Stimulated activated CD4-positive, alpha-beta T cell treated with anti-CD3 and anti-CD28 coated beads, Interleukin-15, amount 100 ng/mL, for 1 hour (primary cell): Measurements from ENCODE around the gene SPEG.

ENCODE experiments used
- DNase-seq, 2 donors: peaks; one replicate each; pipeline ENCODE4 v3.0.0-alpha.2; 2020; ENCODE audit warnings: low read depth in 1 of 2, low spot score in 1 of 2

The SPEG gene

GRCh38 chr2:219543596-219544358 lies 109.1 kb downstream of the SPEG start, which contains the start of the genes CHPF and TMEM198:
CHPF (minus strand) TSS chr2:219543809; CDS start chr2:219543538, 271 bp downstream.
TMEM198 (plus strand) TSS chr2:219544028; CDS start chr2:219544728, 700 bp downstream.
- peak; percentile 81 to 87 for DNase-seq

- no peak for DNase-seq
These were observed 109.9 kb downstream of the SPEG start for GRCh38 chr2:219544567-219544966.

GRCh38 chr2:219545295-219545942 lies 110.8 kb downstream of the SPEG start:
- DNase-seq, result no peak

GRCh38 chr2:219545943-219546352 lies 111.3 kb downstream of the SPEG start:
- no peak for DNase-seq

GRCh38 chr2:219547621-219548020 lies 113.0 kb downstream of the SPEG start:
- DNase-seq, result no peak
